GM19023 (cell line): ENCODE results near the gene BATF3.

Experiments
- ATAC-seq: cut with Tn5 transposase; IDR thresholded peaks from one replicate; pipeline ENCODE4 v1.9.1; 2021; ENCODE audit warnings: mild to moderate bottlenecking, moderate library complexity; ENCODE audit not compliant: unreplicated experiment

Gene BATF3

DNA sequence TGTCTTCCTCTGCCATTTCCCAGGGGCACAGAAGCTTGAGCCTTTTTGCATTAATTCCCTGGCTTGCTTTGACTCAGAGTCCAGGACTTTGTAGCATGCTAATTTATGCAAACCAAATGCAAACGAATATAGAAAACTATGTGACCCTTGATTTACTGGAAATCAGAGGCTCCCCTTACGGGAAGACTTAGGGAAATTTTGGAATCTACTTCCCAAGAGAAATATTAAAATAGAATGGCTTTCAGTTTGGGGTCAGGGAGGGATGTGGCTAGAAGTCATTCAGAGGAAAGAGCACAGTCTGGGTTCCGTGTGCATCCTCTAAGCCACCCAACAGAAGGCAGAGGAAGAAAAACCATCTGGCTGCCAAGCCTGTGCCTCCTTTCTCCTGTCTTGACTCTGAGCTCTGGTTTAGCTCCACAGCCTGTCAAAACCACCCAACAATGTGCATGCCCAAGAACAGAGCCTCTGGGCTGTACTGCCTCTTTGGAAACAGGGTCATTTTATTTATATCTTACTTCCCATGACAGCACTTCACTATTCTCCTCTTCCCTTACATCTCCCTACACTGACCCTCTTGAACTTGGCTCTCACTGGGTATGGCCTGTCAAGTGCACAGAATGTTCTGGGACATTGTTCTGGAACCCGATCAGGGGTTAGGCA lies 61.0 kb downstream of the BATF3 start:
- ATAC-seq: no peak

DNA sequence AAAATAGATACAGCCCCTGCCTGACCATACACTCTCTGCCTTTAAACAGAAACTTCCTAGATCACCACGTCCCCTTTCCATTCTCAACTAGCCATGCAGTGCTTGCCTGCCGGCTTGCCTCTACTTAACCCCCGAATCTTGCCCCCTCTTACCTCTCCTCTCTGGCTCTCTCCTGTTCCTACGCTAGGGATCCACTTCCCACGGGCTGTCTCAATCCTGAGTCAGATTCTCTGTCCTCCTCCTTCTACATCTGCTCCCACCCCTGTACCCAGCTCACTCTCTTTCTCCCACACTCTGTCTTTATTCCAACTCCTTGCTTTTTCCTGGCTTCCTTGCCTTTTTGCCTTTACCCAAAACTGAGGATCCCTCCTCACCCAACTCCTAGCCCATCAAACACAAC lies 61.7 kb downstream of the BATF3 start:
- no peak for ATAC-seq
